ENCODE data around the gene CADM4.

CADM4 gene

GRCh38 chr19:43662487-43662886 lies 22.8 kb upstream of the CADM4 start:
- no peak for DNase-seq (ENCODE audit: extremely low spot score)
- ChIA-PET POLR2A (no interaction called here), CTCF (interaction anchor here (1.0 to 3.2 kb wide), 3 partner anchors 10 to 107 kb away, joined by 3 to 11 read pairs (median 7); no protein-coding TSS in a partner anchor)
- no peak for TF ChIP-seq CTCF (IDR thresholded peaks at IDR 0.05; ENCODE audit: control extremely low read depth, extremely low read depth, low read depth, missing control alignments)

GRCh38 chr19:43660971-43661360 lies 21.3 kb upstream of the CADM4 start:
- DNase-seq (ENCODE audit: extremely low spot score), result no peak
- ChIA-PET CTCF (interaction anchor here (1.5 to 3.2 kb wide), 4 partner anchors 7 to 105 kb away, joined by 5 to 11 read pairs (median 8); no protein-coding TSS in a partner anchor), POLR2A (no interaction called here)
- TF ChIP-seq CTCF (IDR thresholded peaks at IDR 0.05; ENCODE audit: control extremely low read depth, extremely low read depth, low read depth, missing control alignments), result no peak

- ChIA-PET POLR2A (no interaction called here), CTCF (interaction anchor here (1.5 to 3.2 kb wide), 4 partner anchors 8 to 105 kb away, joined by 5 to 11 read pairs (median 8); no protein-coding TSS in a partner anchor)
- no peak for TF ChIP-seq CTCF (IDR thresholded peaks at IDR 0.05; ENCODE audit: control extremely low read depth, extremely low read depth, low read depth, missing control alignments)
- no peak for DNase-seq (ENCODE audit: extremely low spot score)
Observed at GRCh38 chr19:43660301-43660970, 20.8 kb upstream of the CADM4 start.

- ChIA-PET CTCF (interaction anchor here (1.2 to 3.2 kb wide), 2 partner anchors 10 to 151 kb away, joined by 3 to 10 read pairs; no protein-coding TSS in a partner anchor), POLR2A (interaction anchor here (0.5 to 0.6 kb wide), 2 partner anchors 10 to 35 kb away, joined by 3 read pairs; no protein-coding TSS in a partner anchor)
- no peak for TF ChIP-seq CTCF (IDR thresholded peaks at IDR 0.05; ENCODE audit: control extremely low read depth, extremely low read depth, low read depth, missing control alignments)
- no peak for DNase-seq (ENCODE audit: extremely low spot score)
Observed at GRCh38 chr19:43658494-43658893, 18.8 kb upstream of the CADM4 start.

- POLR2A ChIA-PET, result no interaction called here
- no peak for TF ChIP-seq CTCF (IDR thresholded peaks at IDR 0.05; ENCODE audit: control extremely low read depth, extremely low read depth, low read depth, missing control alignments)
- CTCF ChIA-PET, result interaction anchor here (1.2 to 3.2 kb wide), 2 partner anchors 10 to 152 kb away, joined by 3 to 10 read pairs; no protein-coding TSS in a partner anchor
- DNase-seq (ENCODE audit: extremely low spot score), result no peak
Observed at GRCh38 chr19:43658001-43658400, 18.4 kb upstream of the CADM4 start.

GRCh38 chr19:43656436-43656835 lies 16.8 kb upstream of the CADM4 start:
- no peak for DNase-seq (ENCODE audit: extremely low spot score)
- ChIA-PET CTCF (interaction anchor here (1.1 kb wide), 1 partner anchor 15 kb away, joined by 3 read pairs; no protein-coding TSS in a partner anchor), POLR2A (no interaction called here)
- no peak for TF ChIP-seq CTCF (IDR thresholded peaks at IDR 0.05; ENCODE audit: control extremely low read depth, extremely low read depth, low read depth, missing control alignments)

Data from GM10248 (cell line).